GM21717 (cell line): Measurements from ENCODE around the gene IRF2BP2.
"Not testable (repeated sequence)": the region's sequence is repeated elsewhere in the genome, so short reads cannot be mapped to it uniquely, and the experiment has no call there.

Experiments
- ATAC-seq: cut with Tn5 transposase; IDR thresholded peaks from one replicate; pipeline ENCODE4 v1.9.1; 2021; ENCODE audit warnings: mild to moderate bottlenecking, moderate library complexity; ENCODE audit not compliant: unreplicated experiment

IRF2BP2 gene

GRCh38 chr1:234634922-234635321 lies 24.9 kb upstream of the IRF2BP2 start:
- not testable (repeated sequence) for ATAC-seq

- no peak for ATAC-seq
These were observed 24.4 kb upstream of the IRF2BP2 start for GRCh38 chr1:234634387-234634786.

GRCh38 chr1:234633246-234634003 lies 23.4 kb upstream of the IRF2BP2 start:
- no peak for ATAC-seq

- ATAC-seq = no peak
These were observed 22.2 kb upstream of the IRF2BP2 start for GRCh38 chr1:234632225-234632624.

GRCh38 chr1:234631721-234632125 lies 21.7 kb upstream of the IRF2BP2 start:
- no peak for ATAC-seq

GRCh38 chr1:234629026-234629425 lies 19.0 kb upstream of the IRF2BP2 start:
- no peak for ATAC-seq

- ATAC-seq = no peak
These were observed 18.1 kb upstream of the IRF2BP2 start for GRCh38 chr1:234628089-234628488.

- no peak for ATAC-seq
These were observed 17.3 kb upstream of the IRF2BP2 start for GRCh38 chr1:234627009-234627950.

- ATAC-seq = no peak
These were observed 16.4 kb upstream of the IRF2BP2 start for GRCh38 chr1:234626391-234626790.

- ATAC-seq = no peak
These were observed 14.7 kb upstream of the IRF2BP2 start for GRCh38 chr1:234624724-234625117.

GRCh38 chr1:234621657-234622335 lies 11.8 kb upstream of the IRF2BP2 start:
- ATAC-seq = no peak

GRCh38 chr1:234621127-234621468 lies 11.1 kb upstream of the IRF2BP2 start:
- ATAC-seq = no peak

- ATAC-seq = no peak
These were observed 10.5 kb upstream of the IRF2BP2 start for GRCh38 chr1:234620272-234621126.

- ATAC-seq = no peak
These were observed 9.8 kb upstream of the IRF2BP2 start for GRCh38 chr1:234619794-234620247.

GRCh38 chr1:234619071-234619480 lies 9.1 kb upstream of the IRF2BP2 start:
- ATAC-seq = no peak

- ATAC-seq = no peak
These were observed 8.7 kb upstream of the IRF2BP2 start for GRCh38 chr1:234618737-234619049.

GRCh38 chr1:234617986-234618736 lies 8.2 kb upstream of the IRF2BP2 start:
- ATAC-seq = no peak

- ATAC-seq = no peak
These were observed 7.4 kb upstream of the IRF2BP2 start for GRCh38 chr1:234617131-234617985.

GRCh38 chr1:234616644-234617043 lies 6.7 kb upstream of the IRF2BP2 start:
- ATAC-seq = no peak
